ENCODE data around the gene MTHFR.

DNA sequence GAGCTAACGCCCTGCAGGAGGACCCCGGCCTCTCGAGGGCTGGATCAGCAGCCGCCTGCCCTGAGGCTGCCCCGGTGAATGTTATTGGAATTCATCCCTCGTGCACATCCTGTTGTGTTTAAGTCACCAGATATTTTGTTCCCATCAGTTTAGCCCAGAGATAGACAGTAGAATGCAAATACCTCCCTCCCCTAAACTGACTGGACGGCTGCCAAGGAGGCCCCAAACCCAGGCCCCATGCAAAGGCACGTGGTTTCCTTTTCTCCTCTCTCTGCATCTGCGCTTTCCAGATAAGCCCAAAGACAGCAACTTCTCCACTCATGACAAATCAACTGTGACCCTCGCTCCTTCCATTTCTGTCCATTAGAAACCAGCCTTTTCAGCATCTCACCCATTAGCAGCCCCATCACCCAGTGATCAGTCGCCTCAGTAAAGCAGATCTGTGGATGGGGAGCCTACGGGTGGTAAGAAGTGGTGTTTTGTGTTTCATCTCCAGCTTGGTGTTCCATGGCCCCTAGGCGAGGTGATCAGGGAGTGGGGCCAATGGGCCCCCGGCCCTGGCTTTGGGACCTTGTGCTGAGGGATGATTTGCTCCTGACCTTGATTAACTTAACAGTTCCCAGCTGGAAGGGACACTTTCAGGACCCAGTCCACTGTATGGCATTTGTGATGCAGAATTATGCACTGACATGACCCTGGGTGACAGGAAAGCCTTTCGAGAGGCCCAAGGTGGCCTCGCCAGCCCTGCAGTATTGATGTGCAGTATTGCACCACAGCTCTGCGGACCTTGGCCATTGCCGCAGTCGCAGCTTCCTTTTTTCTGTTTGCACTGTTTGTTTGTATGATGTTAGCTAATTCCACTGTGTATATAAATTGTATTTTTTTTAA, 36.6 kb upstream of the MTHFR start:
- TF ChIP-seq, protein P1, sequence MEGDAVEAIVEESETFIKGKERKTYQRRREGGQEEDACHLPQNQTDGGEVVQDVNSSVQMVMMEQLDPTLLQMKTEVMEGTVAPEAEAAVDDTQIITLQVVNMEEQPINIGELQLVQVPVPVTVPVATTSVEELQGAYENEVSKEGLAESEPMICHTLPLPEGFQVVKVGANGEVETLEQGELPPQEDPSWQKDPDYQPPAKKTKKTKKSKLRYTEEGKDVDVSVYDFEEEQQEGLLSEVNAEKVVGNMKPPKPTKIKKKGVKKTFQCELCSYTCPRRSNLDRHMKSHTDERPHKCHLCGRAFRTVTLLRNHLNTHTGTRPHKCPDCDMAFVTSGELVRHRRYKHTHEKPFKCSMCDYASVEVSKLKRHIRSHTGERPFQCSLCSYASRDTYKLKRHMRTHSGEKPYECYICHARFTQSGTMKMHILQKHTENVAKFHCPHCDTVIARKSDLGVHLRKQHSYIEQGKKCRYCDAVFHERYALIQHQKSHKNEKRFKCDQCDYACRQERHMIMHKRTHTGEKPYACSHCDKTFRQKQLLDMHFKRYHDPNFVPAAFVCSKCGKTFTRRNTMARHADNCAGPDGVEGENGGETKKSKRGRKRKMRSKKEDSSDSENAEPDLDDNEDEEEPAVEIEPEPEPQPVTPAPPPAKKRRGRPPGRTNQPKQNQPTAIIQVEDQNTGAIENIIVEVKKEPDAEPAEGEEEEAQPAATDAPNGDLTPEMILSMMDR (IDR thresholded peaks at IDR 0.05): no peak
- no peak for TF ChIP-seq POLR2A (IDR thresholded peaks at IDR 0.05)

Measured in adrenal gland (tissue), 5 donors.